ENCODE measurements around the gene PEX19.
A peak's percentile ranks its signal among the peaks of the same experiment; 100 is the strongest.
"Not testable (repeated sequence)": the region's sequence is repeated elsewhere in the genome, so short reads cannot be mapped to it uniquely, and the experiment has no call there.

PEX19 gene, protein sequence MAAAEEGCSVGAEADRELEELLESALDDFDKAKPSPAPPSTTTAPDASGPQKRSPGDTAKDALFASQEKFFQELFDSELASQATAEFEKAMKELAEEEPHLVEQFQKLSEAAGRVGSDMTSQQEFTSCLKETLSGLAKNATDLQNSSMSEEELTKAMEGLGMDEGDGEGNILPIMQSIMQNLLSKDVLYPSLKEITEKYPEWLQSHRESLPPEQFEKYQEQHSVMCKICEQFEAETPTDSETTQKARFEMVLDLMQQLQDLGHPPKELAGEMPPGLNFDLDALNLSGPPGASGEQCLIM

GRCh38 chr1:160284782-160285344, at the start of gene PEX19:
PEX19 (minus strand) TSS chr1:160285133; CDS start chr1:160285124, 9 bp downstream.
- DNase-seq (ENCODE audit: low read depth in 2 of 2), result peak; percentile 85 to 90

DNA sequence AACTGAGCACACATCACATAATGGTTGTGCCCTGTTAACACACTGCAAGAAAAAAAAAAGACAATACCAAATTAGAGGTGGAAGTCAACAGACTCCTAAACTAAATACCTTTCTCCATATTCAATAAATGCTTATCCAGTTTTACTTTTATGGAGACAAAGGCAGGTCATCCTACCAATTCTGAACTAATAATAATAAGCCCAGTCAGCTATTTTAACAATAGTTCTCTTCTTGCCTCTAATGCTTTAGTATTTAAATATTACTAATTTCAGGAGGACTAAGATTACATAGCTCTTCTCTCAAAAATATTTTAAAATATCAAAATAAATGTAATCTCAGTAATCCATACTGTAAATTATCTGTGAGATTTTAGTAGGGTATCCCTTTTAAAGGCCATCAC, 47.6 kb upstream of the PEX19 start:
- no peak for DNase-seq (ENCODE audit: low read depth in 2 of 2)

DNA sequence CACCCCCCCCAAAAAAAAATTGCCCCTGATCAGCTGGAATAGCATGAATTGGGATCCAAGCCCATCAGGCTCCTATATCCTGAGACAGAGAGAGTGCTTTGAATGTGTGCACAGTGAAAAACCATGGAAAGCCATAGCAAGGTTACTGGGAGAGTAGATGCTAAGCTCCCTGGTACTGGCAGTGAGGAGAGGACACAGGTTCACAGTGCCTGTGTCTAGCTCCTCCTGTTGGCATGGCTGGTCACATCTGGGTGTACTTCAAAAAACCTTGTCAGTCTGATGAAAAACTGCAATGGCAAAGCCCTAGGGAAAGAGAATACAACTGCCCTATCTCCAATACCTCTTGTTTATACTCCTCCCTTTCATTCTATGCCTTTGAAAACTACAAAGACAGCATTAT, 45.2 kb upstream of the PEX19 start:
- no peak for DNase-seq (ENCODE audit: low read depth in 2 of 2)

- DNase-seq (ENCODE audit: low read depth in 2 of 2), result no peak
Measured at GRCh38 chr1:160328184-160328583, 43.3 kb upstream of the PEX19 start.

GRCh38 chr1:160326418-160326817, 41.5 kb upstream of the PEX19 start:
- DNase-seq (ENCODE audit: low read depth in 2 of 2), result no peak

- no peak for DNase-seq (ENCODE audit: low read depth in 2 of 2)
Measured at GRCh38 chr1:160325252-160325651, 40.3 kb upstream of the PEX19 start.

DNA sequence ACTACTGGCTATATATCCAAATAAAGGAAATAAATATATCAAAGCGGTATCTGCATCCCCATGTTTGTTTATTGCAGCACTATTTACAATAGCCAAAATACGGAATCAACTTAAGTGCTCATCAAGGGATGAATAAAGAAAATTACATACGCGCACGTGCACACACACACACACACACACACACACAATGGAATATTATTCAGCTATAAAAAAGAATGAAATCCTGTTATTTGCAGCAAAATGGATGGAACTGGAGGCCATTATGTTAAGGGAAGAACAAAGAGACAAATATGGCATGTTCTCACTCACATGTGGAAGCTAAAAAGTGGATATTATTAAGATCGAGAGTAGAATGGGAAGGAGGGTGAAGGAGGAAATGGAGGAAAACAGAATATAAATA, 37.9 kb upstream of the PEX19 start:
- no peak for DNase-seq (ENCODE audit: low read depth in 2 of 2)

DNA sequence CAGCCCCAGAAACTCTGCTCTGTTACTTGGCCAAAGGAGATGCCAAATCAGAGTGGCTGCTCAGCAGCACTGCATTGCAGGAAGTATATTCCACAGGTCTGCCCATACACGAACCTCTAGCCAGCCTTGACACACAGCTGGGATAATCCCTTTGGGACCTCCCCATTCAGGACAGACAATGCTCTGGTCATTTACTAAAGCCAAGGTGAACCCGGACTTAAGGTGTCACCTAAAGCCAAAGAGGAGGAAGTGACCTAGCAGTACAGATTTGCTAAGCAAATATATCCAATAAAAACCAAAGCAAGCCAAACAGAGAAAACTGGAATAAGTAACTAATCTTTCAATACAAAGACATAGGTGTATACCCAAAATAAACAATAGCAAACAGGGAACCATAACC, 30.4 kb upstream of the PEX19 start:
- DNase-seq (ENCODE audit: low read depth in 2 of 2), result no peak

- no peak for DNase-seq (ENCODE audit: low read depth in 2 of 2)
Measured at GRCh38 chr1:160309571-160309970, 24.6 kb upstream of the PEX19 start.

DNA sequence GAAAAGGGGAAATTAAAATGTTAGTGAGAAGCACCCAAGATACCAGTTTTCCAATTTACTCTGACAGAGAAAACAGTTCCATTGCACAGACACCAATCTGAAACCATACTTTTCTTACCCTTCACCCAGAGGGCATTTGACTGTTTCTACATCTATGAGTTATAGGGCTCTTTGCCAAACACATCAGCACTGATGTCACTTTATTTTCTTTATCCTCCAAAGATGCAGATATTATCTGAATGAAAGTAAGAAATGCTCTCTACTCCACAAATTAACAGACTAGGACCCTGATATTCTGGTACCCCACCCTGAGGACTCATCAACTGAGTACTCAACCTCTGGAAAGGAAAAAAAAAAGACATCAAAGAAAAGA, 24.2 kb upstream of the PEX19 start:
- DNase-seq (ENCODE audit: low read depth in 2 of 2), result no peak

GRCh38 chr1:160308451-160309184, 23.7 kb upstream of the PEX19 start:
- no peak for DNase-seq (ENCODE audit: low read depth in 2 of 2)

- no peak for DNase-seq (ENCODE audit: low read depth in 2 of 2)
Measured at GRCh38 chr1:160307118-160307791, 22.3 kb upstream of the PEX19 start.

DNA sequence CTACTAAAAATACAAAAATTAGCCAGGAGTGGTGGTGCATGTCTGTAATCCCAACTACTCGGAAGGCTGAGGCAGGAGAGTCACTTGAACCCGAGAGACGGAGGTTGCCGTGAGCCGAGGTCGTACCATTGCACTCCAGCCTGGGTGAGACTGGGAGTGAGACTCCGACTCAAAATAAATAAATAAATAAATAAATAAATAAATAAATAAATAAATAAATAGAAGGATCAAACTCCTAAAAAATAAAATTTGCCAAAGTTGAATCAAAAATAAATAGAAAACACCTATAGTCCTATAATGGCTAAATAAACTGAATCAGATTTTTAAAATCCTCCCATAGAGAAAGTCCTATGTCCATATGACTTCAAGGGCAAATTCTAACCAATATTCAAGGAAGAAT, 15.2 kb upstream of the PEX19 start:
- no peak for DNase-seq (ENCODE audit: low read depth in 2 of 2)

DNA sequence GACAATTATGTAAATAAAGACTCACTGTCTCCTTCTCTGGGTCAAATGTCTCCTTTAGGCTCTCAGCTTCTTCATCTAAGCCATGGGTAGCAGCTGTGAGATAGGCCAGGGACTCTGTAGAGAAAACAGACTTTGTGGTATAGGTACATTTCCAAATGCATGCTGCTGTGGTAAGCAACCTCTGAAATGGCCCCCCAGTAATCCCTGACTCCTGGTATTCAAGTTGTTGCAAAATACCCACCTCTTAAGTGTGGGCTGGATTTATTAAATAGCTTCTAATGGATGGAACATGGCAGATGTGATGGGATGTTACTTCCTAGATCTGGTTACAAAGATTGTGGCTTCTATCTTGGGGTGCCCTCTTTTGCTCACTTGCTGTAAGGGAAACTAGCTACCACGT, 11.1 kb upstream of the PEX19 start:
- no peak for DNase-seq (ENCODE audit: low read depth in 2 of 2)

DNA sequence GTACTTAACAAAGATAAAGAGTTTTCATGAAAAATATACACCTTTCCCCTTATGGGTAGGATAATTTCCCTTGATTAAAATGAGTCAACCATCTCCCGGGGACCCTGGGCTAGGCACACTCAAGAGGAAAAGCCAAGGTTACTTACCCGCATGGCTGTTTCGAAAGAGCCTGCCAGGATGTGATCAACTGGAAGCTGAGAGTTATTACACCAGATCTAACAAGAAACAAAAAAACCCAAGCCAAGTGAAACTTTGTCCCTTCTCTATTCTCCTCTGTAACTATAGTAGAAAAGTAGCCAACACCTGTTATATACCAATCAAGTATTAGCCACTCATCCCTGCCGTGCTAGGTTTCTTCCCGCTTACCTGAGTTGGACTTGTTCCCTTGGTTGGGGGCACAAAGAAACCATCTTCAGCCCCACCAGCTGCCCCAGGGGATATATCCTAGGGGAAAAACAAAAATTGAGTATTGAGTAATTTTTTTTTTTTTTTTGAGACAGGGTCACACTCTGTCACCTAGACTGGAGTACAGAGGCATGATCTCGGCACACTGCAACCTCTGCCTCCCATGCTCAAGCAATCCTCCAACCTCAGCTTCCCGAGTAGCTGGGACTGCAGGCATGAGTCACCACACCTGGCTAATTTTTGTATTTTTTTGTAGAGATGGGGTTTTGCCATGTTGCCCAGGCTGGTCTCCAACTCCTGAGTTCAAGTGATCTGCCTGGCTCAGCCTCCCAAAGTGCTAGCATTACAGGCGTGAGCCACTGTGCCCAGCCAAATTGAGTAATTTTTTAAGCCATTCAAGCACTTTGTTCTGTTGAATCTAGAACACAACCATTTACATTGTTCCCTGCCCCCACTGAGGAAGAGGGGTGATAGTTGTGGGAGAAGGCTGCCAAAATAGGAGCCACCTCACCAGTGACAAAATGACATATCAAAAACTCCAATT, 8.4 kb upstream of the PEX19 start:
- DNase-seq (ENCODE audit: low read depth in 2 of 2), result no peak

DNA sequence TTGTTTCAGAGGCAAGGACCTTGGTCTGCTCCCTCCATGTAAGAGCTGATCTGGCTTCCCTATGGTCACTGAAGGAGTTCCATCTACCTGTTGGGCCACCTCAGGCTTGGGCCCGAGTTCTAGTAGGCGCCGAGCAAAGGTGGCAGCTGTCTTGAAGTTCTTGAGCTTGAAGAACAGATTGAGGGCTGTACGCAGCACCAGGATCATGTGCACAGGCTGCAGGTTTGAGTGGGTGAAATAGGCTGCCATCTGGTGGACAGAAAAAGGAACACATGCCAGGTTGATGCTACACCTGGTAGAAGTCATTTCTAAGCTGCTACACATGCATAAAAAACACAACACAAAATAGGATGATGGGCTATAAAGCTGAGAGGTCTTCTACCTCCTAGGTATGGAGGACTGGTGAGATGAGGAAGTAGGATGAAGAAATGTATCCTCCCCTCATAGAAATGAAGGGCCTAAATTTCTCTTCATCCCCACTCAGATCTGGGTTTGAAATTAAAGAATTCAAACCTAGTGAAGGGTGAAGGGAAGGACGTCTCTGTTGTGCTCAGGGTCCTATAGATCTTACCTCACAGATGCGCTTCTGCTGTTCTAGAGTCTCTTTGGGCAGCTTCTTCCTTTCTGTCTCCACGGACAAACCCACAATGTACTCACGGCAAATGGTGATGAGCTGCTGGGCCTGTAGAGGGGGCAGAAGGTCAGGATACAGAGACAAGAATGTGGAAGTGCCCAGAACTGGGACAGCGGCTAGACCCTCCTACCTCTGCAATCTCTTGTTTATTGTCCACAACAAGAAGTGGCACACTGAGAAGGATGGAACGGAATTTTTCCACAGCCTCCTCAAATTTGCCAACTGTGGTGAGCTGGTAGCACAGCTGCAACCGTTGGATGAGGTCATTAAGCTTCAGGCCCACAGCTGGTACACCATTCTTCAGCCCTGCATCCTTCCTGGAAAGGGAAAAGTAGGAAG, 6.6 kb upstream of the PEX19 start:
- DNase-seq (ENCODE audit: low read depth in 2 of 2), result peak; percentile 27 to 37

DNA sequence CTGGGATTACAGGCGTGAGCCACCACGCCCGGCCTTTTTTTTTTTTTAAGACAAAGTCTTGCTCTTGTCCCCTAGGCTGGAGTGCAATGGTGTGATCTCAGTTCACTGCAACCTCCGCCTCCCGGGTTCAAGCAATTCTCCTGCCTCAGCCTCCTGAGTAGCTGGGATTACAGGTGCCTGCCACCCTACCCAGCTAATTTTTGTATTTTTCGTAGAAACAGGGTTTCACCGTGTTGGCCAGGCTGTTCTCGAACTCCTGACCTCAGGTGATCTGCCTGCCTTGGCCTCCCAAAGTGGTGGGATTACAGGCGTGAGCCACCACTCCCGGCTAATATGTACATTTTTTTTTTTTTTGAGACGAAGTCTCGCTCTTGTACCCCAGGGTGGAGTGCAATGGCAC, 2.8 kb upstream of the PEX19 start:
- DNase-seq (ENCODE audit: low read depth in 2 of 2), result not testable (repeated sequence)

GRCh38 chr1:160285506-160285905, 573 bp upstream of the PEX19 start:
- no peak for DNase-seq (ENCODE audit: low read depth in 2 of 2)

- no peak for DNase-seq (ENCODE audit: low read depth in 2 of 2)
Measured at GRCh38 chr1:160284220-160284781, 632 bp downstream of the PEX19 start.

DNA sequence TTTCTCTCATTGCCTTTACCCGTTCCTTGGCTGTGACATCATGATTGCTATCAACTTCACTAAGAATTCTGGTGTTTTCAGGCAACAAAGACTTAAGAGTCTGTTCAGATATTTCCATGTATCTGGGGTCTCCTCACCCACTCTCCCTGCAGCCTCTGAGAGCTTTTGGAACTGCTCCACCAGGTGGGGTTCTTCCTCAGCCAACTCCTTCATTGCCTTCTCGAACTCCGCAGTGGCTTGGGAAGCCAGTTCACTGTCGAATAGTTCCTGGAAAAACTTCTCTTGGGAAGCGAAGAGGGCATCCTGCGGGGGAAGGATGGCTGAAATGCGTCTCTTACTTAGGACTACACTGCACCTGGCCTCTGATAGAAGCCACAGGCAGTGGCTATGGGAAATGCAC, 2.1 kb downstream of the PEX19 start:
- no peak for DNase-seq (ENCODE audit: low read depth in 2 of 2)

Measured in stimulated activated CD8-positive, alpha-beta memory T cell treated with anti-CD3 and anti-CD28 coated beads, Interleukin-7, amount 100 ng/mL, for 1 hour (primary cell).